Sigmoid colon (tissue), 7 donors: ENCODE measurements around the gene PPARA. TPM values are rescaled to one million over a fixed set of nuclear protein-coding genes. Genes with fewer than 3 reads are reported as not detected.
A peak's percentile ranks its signal among the peaks of the same experiment; 100 is the strongest.

Source experiments
- DNase-seq: peaks from one replicate; pipeline ENCODE4 v3.0.0-alpha.2; 2019
- H3K27ac ChIP-seq, 4 donors: fragments of 200-600 bp; sonication (generic); one replicate each; pipeline ENCODE4 v1.5.1; 2016 to 2019; ENCODE audit warnings: mild to moderate bottlenecking in 1 of 4
- H3K27me3 ChIP-seq, 3 donors: fragments of 200-600 bp; sonication (generic); one replicate each; pipeline ENCODE4 v1.5.1; 2019; ENCODE audit warnings: mild to moderate bottlenecking in 1 of 3
- H3K36me3 ChIP-seq, 4 donors: fragments of 200-600 bp; sonication (generic); one replicate each; pipeline ENCODE4 v1.5.1; 2016 to 2019
- H3K4me1 ChIP-seq, 4 donors: fragments of 200-600 bp; sonication (generic); one replicate each; pipeline ENCODE4 v1.5.1; 2017 to 2019
- H3K4me3 ChIP-seq, 4 donors: fragments of 200-600 bp; sonication (generic); one replicate each; pipeline ENCODE4 v1.5.1; 2017 to 2019; ENCODE audit warnings: mild to moderate bottlenecking in 2 of 4, moderate library complexity in 1 of 4
- H3K9me3 ChIP-seq, 4 donors: fragments of 200-600 bp in 3 of 4; sonication (generic) in 3 of 4; one replicate each; pipeline versions ENCODE4 v1.5.1 to v1.6.1; 2013 to 2019
- CTCF ChIP-seq, 4 experiments: fragments of 450-650 bp in 3 of 4; fragments of 200-600 bp in 1 of 4; IDR thresholded peaks; one replicate each; pipeline ENCODE4 v1.5.1; 2016 to 2019; ENCODE audit warnings: antibody characterized with exemption in 4 of 4, mild to moderate bottlenecking in 3 of 4, moderate library complexity in 2 of 4
- EP300 ChIP-seq, 4 donors: sonication (generic); formaldehyde crosslinking; IDR thresholded peaks; one replicate each; pipeline ENCODE4 v1.6.1; 2017; ENCODE audit warnings: antibody characterized with exemption in 4 of 4
- POLR2A ChIP-seq, 2 donors: fragments of 450-650 bp; IDR thresholded peaks; one replicate each; pipeline ENCODE4 v1.6.1; 2016; ENCODE audit warnings: antibody characterized with exemption in 2 of 2, mild to moderate bottlenecking in 2 of 2, moderate library complexity in 2 of 2
- POLR2AphosphoS5 ChIP-seq, 4 donors: sonication (generic); formaldehyde crosslinking; IDR thresholded peaks; one replicate each; pipeline ENCODE4 v1.6.1; 2017; ENCODE audit warnings: antibody characterized with exemption in 4 of 4
- WGBS, 2 donors: extraction: QIAGEN DNeasy Blood & Tissue Kit; methylation state at CpG; one replicate each; pipeline ENCODE4 v1.1.7; 2013; 5-methylcytosine and 5-hydroxymethylcytosine counted together
- intact Hi-C: fragments of 100-400 bp; cut with DNase I; formaldehyde crosslinking; loops from one replicate; pipeline ENCODE4 v1.15.1; 2023
- polyA plus RNA-seq, 3 donors: library from polyadenylated mRNA; stranded (reverse); fragments of 200-250 nt; gene quantifications; one replicate each; pipeline ENCODE4 v1.2.3, GENCODE V29; 2013
- total RNA-seq, 4 donors: library from RNA; depleted of rRNA; stranded (reverse); fragments of >200 nt; gene quantifications; one replicate each; pipeline ENCODE4 v1.1.0, GENCODE V29; 2016
- donor health status: healthy with polysubstance abuse.
- donor health status: Bipolar disorder and iron deficiency.
- donor health status: healthy.

The PPARA gene
- total and polyA plus RNA-seq, 7 donors = 7.8 to 22.7 (median 20.1) TPM

- H3K4me1 ChIP-seq = peaks cover 0 to 100% (median 98%) of the 10 kb centered on the region in 4 donors
- peaks cover 8 to 56% (median 24%) of the 10 kb centered on the region in 4 donors for H3K36me3 ChIP-seq
- TF ChIP-seq POLR2AphosphoS5 (IDR thresholded peaks at IDR 0.05) (peak in 1 of 4 donors; percentile 34), POLR2A (IDR thresholded peaks at IDR 0.05) (no peak)
- peak; percentile 87 for DNase-seq
- H3K4me3 ChIP-seq = no peak overlapping the region
- no peaks in the 10 kb centered on the region for H3K9me3 ChIP-seq
- intact Hi-C loops = no loop called here
- 69 to 78% methylated on average over 20 of the region's 20 CpGs for WGBS, 2 donors
- peak overlapping the region; percentile 74 to 92 (median 86) for H3K27ac ChIP-seq
- H3K27me3 ChIP-seq = no peaks in the 10 kb centered on the region
Measured at GRCh38 chr22:46108564-46109473, 41.5 kb upstream of the PPARA start.

- DNase-seq = no peak
- Histone ChIP-seq H3K4me3 (no peak overlapping the region), H3K27ac (peak overlapping the region; percentile 74 to 92 (median 86)), H3K9me3 (no peaks in the 10 kb centered on the region), H3K27me3 (no peaks in the 10 kb centered on the region), H3K4me1 (peaks cover 0 to 100% (median 98%) of the 10 kb centered on the region in 4 donors), H3K36me3 (peaks cover 8 to 51% (median 24%) of the 10 kb centered on the region in 4 donors)
- 85 to 91% methylated on average over 13 of the region's 13 CpGs for WGBS, 2 donors
- TF ChIP-seq CTCF (IDR thresholded peaks at IDR 0.05) (no peak), POLR2A (IDR thresholded peaks at IDR 0.05) (no peak), EP300 (IDR thresholded peaks at IDR 0.05) (no peak), POLR2AphosphoS5 (IDR thresholded peaks at IDR 0.05) (no peak)
- intact Hi-C loops = loop anchor here (10.0 kb wide), 1 partner anchor 435 kb away; the partner anchor contains the start of gene ATXN10
Measured at GRCh38 chr22:46109474-46110003, 40.8 kb upstream of the PPARA start.

- peaks cover 0 to 100% (median 98%) of the 10 kb centered on the region in 4 donors for H3K4me1 ChIP-seq
- H3K27ac ChIP-seq = peak overlapping the region; percentile 74 to 92 (median 86)
Measured at GRCh38 chr22:46110215-46110614, 40.1 kb upstream of the PPARA start.

GRCh38 chr22:46111645-46112306 is 38.5 kb upstream of the PPARA start:
- peaks cover 8 to 35% (median 22%) of the 10 kb centered on the region in 4 donors for H3K36me3 ChIP-seq
- H3K27ac ChIP-seq = peak overlapping the region; percentile 75 to 92 (median 86)
- H3K4me1 ChIP-seq = peaks cover 0 to 100% (median 96%) of the 10 kb centered on the region in 4 donors
- no peaks in the 10 kb centered on the region for H3K9me3 ChIP-seq
- DNase-seq = no peak
- 66 to 81% methylated on average over 20 of the region's 20 CpGs for WGBS, 2 donors
- intact Hi-C loops = loop anchor here (2.0 to 10.0 kb wide), 3 partner anchors 23 to 437 kb away; partner anchors contain the start of gene ATXN10
- no peak overlapping the region for H3K4me3 ChIP-seq
- H3K27me3 ChIP-seq = no peaks in the 10 kb centered on the region
- TF ChIP-seq POLR2AphosphoS5 (IDR thresholded peaks at IDR 0.05) (peak in 1 of 4 donors; percentile 35), POLR2A (IDR thresholded peaks at IDR 0.05) (no peak), CTCF (IDR thresholded peaks at IDR 0.05) (no peak)

More at GRCh38 chr22:46110215-46110614, 40.1 kb upstream of the PPARA start:
- Histone ChIP-seq H3K9me3 (no peaks in the 10 kb centered on the region), H3K36me3 (peaks cover 8 to 47% (median 24%) of the 10 kb centered on the region in 4 donors), H3K27me3 (no peaks in the 10 kb centered on the region), H3K4me3 (no peak overlapping the region)
- 77 to 85% methylated on average over 9 of the region's 9 CpGs for WGBS, 2 donors
- intact Hi-C loops = loop anchor here (10.0 kb wide), 1 partner anchor 435 kb away; the partner anchor contains the start of gene ATXN10
- DNase-seq = peak; percentile 82
- TF ChIP-seq CTCF (IDR thresholded peaks at IDR 0.05) (no peak), POLR2AphosphoS5 (IDR thresholded peaks at IDR 0.05) (no peak), POLR2A (IDR thresholded peaks at IDR 0.05) (no peak), EP300 (IDR thresholded peaks at IDR 0.05) (no peak)
